Gastrocnemius medialis (tissue), 4 donors: ENCODE data around the gene ASIC3.

Experiments
- CTCF ChIP-seq, 5 experiments: fragments of 450-650 bp in 3 of 5; fragments of 200-600 bp in 2 of 5; sonication (generic) in 2 of 5; IDR thresholded peaks in 4 of 5; conservative IDR thresholded peaks in 1 of 5; 1 replicate in 4 of 5; 2 replicates in 1 of 5; pipeline ENCODE4 v1.5.1; 2016 to 2019; ENCODE audit warnings: antibody characterized with exemption in 5 of 5, mild to moderate bottlenecking in 3 of 5, moderate library complexity in 3 of 5
- POLR2A ChIP-seq, 2 donors: fragments of 450-650 bp; IDR thresholded peaks; one replicate each; pipeline ENCODE4 v1.6.1; 2017; ENCODE audit warnings: antibody characterized with exemption in 2 of 2, mild to moderate bottlenecking in 2 of 2, moderate library complexity in 2 of 2

- TF ChIP-seq POLR2A (IDR thresholded peaks at IDR 0.05) (no peak), CTCF (IDR thresholded peaks at IDR 0.05 in 4 of 5, conservative IDR thresholded peaks at IDR 0.05 in 1 of 5) (no peak)
Observed at GRCh38 chr7:151045262-151045661, 3.1 kb upstream of the ASIC3 start.
